HepG2 (cell line): Measurements from ENCODE around the gene ZNF302. TPM values are rescaled to one million over a fixed set of nuclear protein-coding genes. Genes with fewer than 3 reads are reported as not detected.

Source experiments
- ATAC-seq: fragments of 200-7000 bp; cut with Tn5 transposase; 3 replicates; pipeline ENCODE4 v1.9.1; 2020; ENCODE audit warnings: mild to moderate bottlenecking, moderate library complexity
- BruUV-seq: library from RNA; stranded (reverse); fragments of 400-500 nt; replicated peaks from 2 replicates; lab custom pipeline; 2021; lab: Mats Ljungman, UMichigan
- CTCF ChIA-PET: fragments of 300-600 bp; formaldehyde crosslinking; extraction: SDS; loops from one replicate; lab custom pipeline; 2021; ENCODE audit warnings: low total read pairs, inconsistent platforms, low intra/inter-chr PET ratio; lab: Yijun Ruan, JAX
- POLR2A ChIA-PET: fragments of 350-600 bp; sonication (Branson Sonifier 250); formaldehyde crosslinking; loops from one replicate; lab custom pipeline; 2020; ENCODE audit warnings: antibody characterized with exemption, inconsistent platforms; lab: Yijun Ruan, JAX
- DNase-seq: peaks from one replicate; pipeline ENCODE4 v3.0.0-alpha.2; 2015; ENCODE audit warnings: low spot score
- FAIRE-seq: peaks from 3 replicates; lab custom pipeline; 2011; peaks lifted over from hg19 to GRCh38; lab: Jason Lieb, UNC
- H2AFZ ChIP-seq: one replicate; pipeline ENCODE4 v1.6.1; 2011; ENCODE audit warnings: low read length, inconsistent platforms
- H3K27ac ChIP-seq: fragments of 300-600 bp; 3 replicates; pipeline ENCODE4 v1.8.0; 2011; ENCODE audit warnings: mixed run types, mild to moderate bottlenecking, mixed read lengths, low read length, inconsistent platforms; ENCODE audit not compliant: insufficient read depth; ENCODE audit errors: extremely low read length
- H3K27me3 ChIP-seq, 2 experiments: fragments of 200-600 bp in 1 of 2; 2 replicates in 1 of 2; 3 replicates in 1 of 2; pipeline versions ENCODE4 v1.6.0 to v1.8.0; 2011; ENCODE audit warnings: low read length in 2 of 2, mild to moderate bottlenecking in 2 of 2, moderate library complexity in 2 of 2, inconsistent platforms in 1 of 2; ENCODE audit not compliant: insufficient read depth in 2 of 2, control insufficient read depth in 1 of 2
- H3K36me3 ChIP-seq, 2 experiments: fragments of 200-600 bp in 1 of 2; replicated peaks in 1 of 2; 2 replicates in 1 of 2; 3 replicates in 1 of 2; pipeline versions ENCODE4 v1.5.1 to v1.8.0; 2011; ENCODE audit warnings: low read length in 2 of 2, inconsistent platforms in 1 of 2; ENCODE audit not compliant: insufficient read depth in 2 of 2, control insufficient read depth in 1 of 2
- H3K4me1 ChIP-seq: 2 replicates; pipeline ENCODE4 v1.5.1; 2012; ENCODE audit warnings: low read length, inconsistent platforms; ENCODE audit not compliant: insufficient read depth
- H3K4me2 ChIP-seq: 2 replicates; pipeline ENCODE4 v1.6.0; 2011; ENCODE audit warnings: low read depth, low read length, inconsistent platforms
- H3K4me3 ChIP-seq, 3 experiments: fragments of 200-600 bp in 1 of 3; sonication (generic), shearing (Covaris generic) in 1 of 3; replicated peaks in 1 of 3; 2 replicates each; pipeline ENCODE4 v1.5.1; 2011 to 2016; ENCODE audit warnings: low read length in 3 of 3, inconsistent platforms in 2 of 3, low read depth in 2 of 3, mild to moderate bottlenecking in 2 of 3, control low read depth in 1 of 3, mixed read lengths in 1 of 3; ENCODE audit not compliant: insufficient read depth in 1 of 3
- H3K79me2 ChIP-seq: one replicate; pipeline ENCODE4 v1.6.1; 2011; ENCODE audit warnings: low read length, inconsistent platforms; ENCODE audit not compliant: insufficient read depth
- H3K9ac ChIP-seq: 2 replicates; pipeline ENCODE4 v1.6.0; 2011; ENCODE audit warnings: mild to moderate bottlenecking, low read depth, low read length, inconsistent platforms; ENCODE audit not compliant: insufficient read depth
- H3K9me3 ChIP-seq: 2 replicates; pipeline ENCODE4 v1.5.1; 2012; ENCODE audit warnings: mild to moderate bottlenecking, low read length
- H4K20me1 ChIP-seq: 2 replicates; pipeline ENCODE4 v1.6.0; 2011; ENCODE audit warnings: inconsistent platforms, mild to moderate bottlenecking, low read length, moderate library complexity; ENCODE audit not compliant: insufficient read depth
- PAWR ChIP-seq: sonication (generic); formaldehyde crosslinking; IDR thresholded peaks from 2 replicates; pipeline ENCODE4 v1.4.0; 2020; ENCODE audit warnings: missing genetic modification reagents, mild to moderate bottlenecking, borderline replicate concordance
- PLRG1 ChIP-seq: fragments of 450-650 bp; conservative IDR thresholded peaks from 2 replicates; pipeline ENCODE4 v1.6.1; 2016
- SMAD9 ChIP-seq: sonication (generic); formaldehyde crosslinking; IDR thresholded peaks from 2 replicates; pipeline ENCODE4 v1.5.1; 2020; ENCODE audit warnings: mild to moderate bottlenecking, missing genetic modification reagents
- ZFP36L1 ChIP-seq: sonication (generic); formaldehyde crosslinking; IDR thresholded peaks from 2 replicates; pipeline ENCODE4 v1.8.0; 2022; ENCODE audit warnings: mild to moderate bottlenecking, missing genetic modification reagents, moderate library complexity
- ZNF83 ChIP-seq: sonication (generic); formaldehyde crosslinking; IDR thresholded peaks from 2 replicates; pipeline ENCODE4 v1.4.0; 2020; ENCODE audit warnings: missing genetic modification reagents, mild to moderate bottlenecking, borderline replicate concordance
- ZSCAN31 ChIP-seq: sonication (generic); formaldehyde crosslinking; IDR thresholded peaks from 2 replicates; pipeline ENCODE4 v1.5.0; 2020; ENCODE audit warnings: low read depth, mild to moderate bottlenecking, missing genetic modification reagents
- WGBS: methylation state at CpG from one replicate; pipeline ENCODE4 v1.1.6; 2017; ENCODE audit warnings: low lambda C conversion rate; 5-methylcytosine and 5-hydroxymethylcytosine counted together
- in situ Hi-C: cut with HindIII; loops from 2 replicates; pipeline ENCODE4 v1.10.0; 2017; ENCODE audit warnings: low pct_unique_long_range_greater_than_20kb; ENCODE audit not compliant: extremely low pct_ligation_motif_present
- intact Hi-C: fragments of 100-400 bp; cut with micrococcal nuclease; formaldehyde crosslinking; loops from one replicate; pipeline ENCODE4 v1.10.0; 2022; ENCODE audit not compliant: unreplicated experiment
- polyA plus RNA-seq, 8 experiments: library from polyadenylated mRNA; depleted of rRNA in 3 of 8; stranded (reverse) in 7 of 8; unstranded in 1 of 8; fragments of >200 nt; fragmentation: Illumina TruSeq in 4 of 8; extraction: Trizol in 4 of 8; gene quantifications; 2 replicates each; pipeline versions ENCODE4 v1.2.1 to v1.2.3, GENCODE V29; 2011 to 2016; ENCODE audit warnings: low read depth in 4 of 8, missing spikeins in 1 of 8, mixed read lengths in 1 of 8; ENCODE audit not compliant: insufficient read depth in 1 of 8
- total RNA-seq, 5 experiments: library from RNA; depleted of rRNA; stranded (reverse); fragments of >200 nt; fragmentation: Illumina TruSeq; extraction: Trizol; gene quantifications; 2 replicates each; pipeline ENCODE4 v1.2.3, GENCODE V29; 2016; ENCODE audit warnings: low read depth in 1 of 5
- TF ChIP-seq, protein P1 (sequence below): sonication (generic); formaldehyde crosslinking; IDR thresholded peaks from 2 replicates; pipeline ENCODE4 v1.9.0; 2021; ENCODE audit warnings: missing genetic modification reagents, borderline replicate concordance
- TF ChIP-seq, protein P2 (sequence below): sonication (generic); formaldehyde crosslinking; IDR thresholded peaks from 2 replicates; pipeline ENCODE4 v1.4.0; 2020; ENCODE audit warnings: missing genetic modification reagents, mild to moderate bottlenecking, borderline replicate concordance

The ZNF302 gene
- total and polyA plus RNA-seq, 2 of the 13 experiments (the other 11 are each of a cell fraction or from before 2014, with no cell fraction given) = not detected

DNA sequence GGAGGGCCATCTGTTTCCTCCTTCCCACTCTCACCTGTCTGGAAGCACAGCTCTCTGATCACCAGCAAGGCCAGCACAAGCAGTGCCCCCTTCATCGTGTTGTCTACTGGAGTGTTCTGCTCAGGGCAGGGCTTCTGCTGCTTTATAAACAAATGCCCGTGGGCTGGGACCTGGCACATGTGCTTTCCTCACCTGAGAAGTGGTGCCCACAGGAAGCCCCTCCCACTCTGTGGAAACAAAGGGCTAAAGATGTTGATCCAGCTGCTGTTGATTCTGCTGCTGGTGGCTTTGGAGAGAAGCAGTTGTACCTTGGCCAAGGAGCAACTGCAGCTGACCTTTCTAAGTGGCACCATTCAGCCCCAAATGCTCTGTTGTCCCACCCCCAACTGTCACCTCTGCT lies 30.2 kb downstream of the ZNF302 start:
- H3K4me1 ChIP-seq = no peaks in the 10 kb centered on the region
- no peak overlapping the region for H3K4me3 ChIP-seq
- H3K9me3 ChIP-seq = peaks cover 7% of the 10 kb centered on the region
- TF ChIP-seq PLRG1 (no peak), PAWR (no peak), SMAD9 (CRISPR knock-in tag) (no peak), ZSCAN31 (no peak), ZNF83 (CRISPR knock-in tag) (no peak), ZFP36L1 (CRISPR knock-in tag) (no peak)
- TF ChIP-seq, protein P1, sequence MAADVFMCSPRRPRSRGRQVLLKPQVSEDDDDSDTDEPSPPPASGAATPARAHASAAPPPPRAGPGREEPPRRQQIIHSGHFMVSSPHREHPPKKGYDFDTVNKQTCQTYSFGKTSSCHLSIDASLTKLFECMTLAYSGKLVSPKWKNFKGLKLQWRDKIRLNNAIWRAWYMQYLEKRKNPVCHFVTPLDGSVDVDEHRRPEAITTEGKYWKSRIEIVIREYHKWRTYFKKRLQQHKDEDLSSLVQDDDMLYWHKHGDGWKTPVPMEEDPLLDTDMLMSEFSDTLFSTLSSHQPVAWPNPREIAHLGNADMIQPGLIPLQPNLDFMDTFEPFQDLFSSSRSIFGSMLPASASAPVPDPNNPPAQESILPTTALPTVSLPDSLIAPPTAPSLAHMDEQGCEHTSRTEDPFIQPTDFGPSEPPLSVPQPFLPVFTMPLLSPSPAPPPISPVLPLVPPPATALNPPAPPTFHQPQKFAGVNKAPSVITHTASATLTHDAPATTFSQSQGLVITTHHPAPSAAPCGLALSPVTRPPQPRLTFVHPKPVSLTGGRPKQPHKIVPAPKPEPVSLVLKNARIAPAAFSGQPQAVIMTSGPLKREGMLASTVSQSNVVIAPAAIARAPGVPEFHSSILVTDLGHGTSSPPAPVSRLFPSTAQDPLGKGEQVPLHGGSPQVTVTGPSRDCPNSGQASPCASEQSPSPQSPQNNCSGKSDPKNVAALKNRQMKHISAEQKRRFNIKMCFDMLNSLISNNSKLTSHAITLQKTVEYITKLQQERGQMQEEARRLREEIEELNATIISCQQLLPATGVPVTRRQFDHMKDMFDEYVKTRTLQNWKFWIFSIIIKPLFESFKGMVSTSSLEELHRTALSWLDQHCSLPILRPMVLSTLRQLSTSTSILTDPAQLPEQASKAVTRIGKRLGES (CRISPR knock-in tag) = no peak
- TF ChIP-seq, protein P2, sequence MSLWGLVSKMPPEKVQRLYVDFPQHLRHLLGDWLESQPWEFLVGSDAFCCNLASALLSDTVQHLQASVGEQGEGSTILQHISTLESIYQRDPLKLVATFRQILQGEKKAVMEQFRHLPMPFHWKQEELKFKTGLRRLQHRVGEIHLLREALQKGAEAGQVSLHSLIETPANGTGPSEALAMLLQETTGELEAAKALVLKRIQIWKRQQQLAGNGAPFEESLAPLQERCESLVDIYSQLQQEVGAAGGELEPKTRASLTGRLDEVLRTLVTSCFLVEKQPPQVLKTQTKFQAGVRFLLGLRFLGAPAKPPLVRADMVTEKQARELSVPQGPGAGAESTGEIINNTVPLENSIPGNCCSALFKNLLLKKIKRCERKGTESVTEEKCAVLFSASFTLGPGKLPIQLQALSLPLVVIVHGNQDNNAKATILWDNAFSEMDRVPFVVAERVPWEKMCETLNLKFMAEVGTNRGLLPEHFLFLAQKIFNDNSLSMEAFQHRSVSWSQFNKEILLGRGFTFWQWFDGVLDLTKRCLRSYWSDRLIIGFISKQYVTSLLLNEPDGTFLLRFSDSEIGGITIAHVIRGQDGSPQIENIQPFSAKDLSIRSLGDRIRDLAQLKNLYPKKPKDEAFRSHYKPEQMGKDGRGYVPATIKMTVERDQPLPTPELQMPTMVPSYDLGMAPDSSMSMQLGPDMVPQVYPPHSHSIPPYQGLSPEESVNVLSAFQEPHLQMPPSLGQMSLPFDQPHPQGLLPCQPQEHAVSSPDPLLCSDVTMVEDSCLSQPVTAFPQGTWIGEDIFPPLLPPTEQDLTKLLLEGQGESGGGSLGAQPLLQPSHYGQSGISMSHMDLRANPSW (CRISPR knock-in tag) = no peak
- no peak overlapping the region for H3K9ac ChIP-seq
- FAIRE-seq (no peak), ATAC-seq (no peak), DNase-seq (no peak)
- no peaks in the 10 kb centered on the region for H4K20me1 ChIP-seq
- no peaks in the 10 kb centered on the region for H3K79me2 ChIP-seq
- whole genome bisulfite sequencing = 0% methylated on average over 1 of the region's 2 CpGs
- intact Hi-C loops = no loop called here
- H3K36me3 ChIP-seq = no peaks in the 10 kb centered on the region
- no peak overlapping the region for H3K4me2 ChIP-seq
- no peak overlapping the region for H2AFZ ChIP-seq
- H3K27me3 ChIP-seq = peaks cover 0 to 5% of the 10 kb centered on the region in 2 experiments; a peak in 1 of 5 replicates
- CTCF ChIA-PET = no interaction called here
- in situ Hi-C loops = no loop called here
- POLR2A ChIA-PET = no interaction called here
- no TSS peak for BruUV-seq
- no peak overlapping the region for H3K27ac ChIP-seq
